Esophagus squamous epithelium (tissue), 4 donors: ENCODE data around the gene CNTNAP2.

Experiments used
- CTCF ChIP-seq, 6 experiments: fragments of 450-650 bp in 4 of 6; fragments of 200-600 bp in 2 of 6; sonication (generic) in 2 of 6; IDR thresholded peaks; one replicate each; pipeline ENCODE4 v1.5.1; 2016 to 2019; ENCODE audit warnings: antibody characterized with exemption in 6 of 6, mild to moderate bottlenecking in 4 of 6, moderate library complexity in 4 of 6
- POLR2A ChIP-seq, 4 donors: fragments of 450-650 bp; IDR thresholded peaks; one replicate each; pipeline ENCODE4 v1.6.1; 2017; ENCODE audit warnings: antibody characterized with exemption in 4 of 4, mild to moderate bottlenecking in 4 of 4, moderate library complexity in 3 of 4

GRCh38 chr7:147861945-147862344 is 1745.3 kb downstream of the CNTNAP2 start:
- TF ChIP-seq CTCF (IDR thresholded peaks at IDR 0.05) = no peak
- TF ChIP-seq POLR2A (IDR thresholded peaks at IDR 0.05) = no peak
